ENCODE measurements around the gene CPT1C.
A peak's percentile ranks its signal among the peaks of the same experiment; 100 is the strongest.

CPT1C gene

GRCh38 chr19:49676136-49676783 lies 14.7 kb upstream of the CPT1C start:
- no peak for TF ChIP-seq CTCF (conservative IDR thresholded peaks at IDR 0.05; ENCODE audit: low read depth, low read length)
- Histone ChIP-seq H4K20me1 (ENCODE audit: insufficient read depth) (peaks cover 8% of the 10 kb centered on the region; the same call in 1 of the 2 replicates), H3K9ac (peak overlapping the region; percentile 73), H3K79me2 (ENCODE audit: insufficient read depth, low read depth) (peaks cover 42% of the 10 kb centered on the region), H3K4me2 (peak overlapping the region; percentile 59), H3K36me3 (ENCODE audit: insufficient read depth) (no peaks in the 10 kb centered on the region; the same call in 1 of the 2 replicates), H3K27ac (peak overlapping the region; percentile 94), H3K4me1 (ENCODE audit: low read depth, poor library complexity, severe bottlenecking) (peaks cover 40% of the 10 kb centered on the region), H3K4me3 (IDR thresholded peaks at IDR 0.05; ENCODE audit: insufficient read depth, low read depth, low read length) (no peak overlapping the region), H3K27me3 (ENCODE audit: insufficient read depth, low read depth) (no peaks in the 10 kb centered on the region), H2AFZ (ENCODE audit: low read depth) (peak overlapping the region; percentile 56)

GRCh38 chr19:49676784-49677230 lies 14.1 kb upstream of the CPT1C start:
- H3K4me2 ChIP-seq, result no peak overlapping the region
- peak overlapping the region; percentile 56; the same call in 1 of the 2 replicates for H2AFZ ChIP-seq (ENCODE audit: low read depth)
- peak overlapping the region; percentile 96 for H3K9ac ChIP-seq
- no peak overlapping the region for H3K4me3 ChIP-seq (IDR thresholded peaks at IDR 0.05; ENCODE audit: insufficient read depth, low read depth, low read length)
- H3K4me1 ChIP-seq (ENCODE audit: low read depth, poor library complexity, severe bottlenecking), result peaks cover 41% of the 10 kb centered on the region
- H3K36me3 ChIP-seq (ENCODE audit: insufficient read depth), result peaks cover under 1% of the 10 kb centered on the region; the same call in 1 of the 2 replicates
- H3K27ac ChIP-seq, result peak overlapping the region; percentile 94
- peaks cover 48% of the 10 kb centered on the region for H3K79me2 ChIP-seq (ENCODE audit: insufficient read depth, low read depth)
- H3K27me3 ChIP-seq (ENCODE audit: insufficient read depth, low read depth), result no peaks in the 10 kb centered on the region
- no peak for TF ChIP-seq CTCF (conservative IDR thresholded peaks at IDR 0.05; ENCODE audit: low read depth, low read length)
- H4K20me1 ChIP-seq (ENCODE audit: insufficient read depth), result peaks cover 10% of the 10 kb centered on the region; the same call in 1 of the 2 replicates

- Histone ChIP-seq H3K27ac (peak within 1 kb of the TSS; percentile 94), H3K4me1 (ENCODE audit: low read depth, poor library complexity, severe bottlenecking) (peaks cover 37% of the 10 kb centered on the region), H3K36me3 (ENCODE audit: insufficient read depth) (peaks cover 6% of the 10 kb centered on the region; the same call in 1 of the 2 replicates), H3K27me3 (ENCODE audit: insufficient read depth, low read depth) (no peaks in the 10 kb centered on the region), H3K79me2 (ENCODE audit: insufficient read depth, low read depth) (peaks cover 53% of the 10 kb centered on the region), H3K9ac (peak within 1 kb of the TSS; percentile 96), H4K20me1 (ENCODE audit: insufficient read depth) (peaks cover 10% of the 10 kb centered on the region; the same call in 1 of the 2 replicates), H3K4me2 (peak within 1 kb of the TSS; percentile 59), H2AFZ (ENCODE audit: low read depth) (peak within 1 kb of the TSS; percentile 56), H3K4me3 (IDR thresholded peaks at IDR 0.05; ENCODE audit: insufficient read depth, low read depth, low read length) (peak within 1 kb of the TSS; percentile 24)
- TF ChIP-seq CTCF (conservative IDR thresholded peaks at IDR 0.05; ENCODE audit: low read depth, low read length), result no peak
Observed at GRCh38 chr19:49677231-49677900, 13.6 kb upstream of the CPT1C start, which contains the start of gene PRMT1. PRMT1 (plus strand) TSS chr19:49677271; CDS start chr19:49677281, 10 bp downstream.

GRCh38 chr19:49677901-49678674 lies 12.8 kb upstream of the CPT1C start:
- H3K27me3 ChIP-seq (ENCODE audit: insufficient read depth, low read depth), result no peaks in the 10 kb centered on the region
- peak overlapping the region; percentile 96 for H3K9ac ChIP-seq
- peak; percentile 91 for TF ChIP-seq CTCF (conservative IDR thresholded peaks at IDR 0.05; ENCODE audit: low read depth, low read length)
- H4K20me1 ChIP-seq (ENCODE audit: insufficient read depth), result peaks cover 10% of the 10 kb centered on the region; the same call in 1 of the 2 replicates
- H3K79me2 ChIP-seq (ENCODE audit: insufficient read depth, low read depth), result peaks cover 60% of the 10 kb centered on the region
- H3K4me1 ChIP-seq (ENCODE audit: low read depth, poor library complexity, severe bottlenecking), result peaks cover 40% of the 10 kb centered on the region
- peaks cover 9% of the 10 kb centered on the region; the same call in 1 of the 2 replicates for H3K36me3 ChIP-seq (ENCODE audit: insufficient read depth)
- peak overlapping the region; percentile 24 for H3K4me3 ChIP-seq (IDR thresholded peaks at IDR 0.05; ENCODE audit: insufficient read depth, low read depth, low read length)
- H3K27ac ChIP-seq, result peak overlapping the region; percentile 93
- peak overlapping the region; percentile 38 for H3K4me2 ChIP-seq
- no peak overlapping the region for H2AFZ ChIP-seq (ENCODE audit: low read depth)
